Hepatocyte (in vitro differentiated cells): Measurements from ENCODE around the gene IL21R. TPM values are rescaled to one million over a fixed set of nuclear protein-coding genes. Genes with fewer than 3 reads are reported as not detected.

Experiments
- DNase-seq: peaks from one replicate; pipeline ENCODE4 v3.0.0-alpha.2; 2016; ENCODE audit warnings: low spot score
- H2AFZ ChIP-seq: fragments of 200-600 bp; sonication (generic); 2 replicates; pipeline ENCODE4 v1.6.0; 2016; ENCODE audit warnings: antibody characterized with exemption, mild to moderate bottlenecking
- H3K27ac ChIP-seq: fragments of 200-600 bp; sonication (generic); 2 replicates; pipeline ENCODE4 v1.5.1; 2016; ENCODE audit warnings: mild to moderate bottlenecking
- H3K27me3 ChIP-seq: fragments of 200-600 bp; sonication (generic); 2 replicates; pipeline ENCODE4 v1.6.1; 2016
- H3K36me3 ChIP-seq: fragments of 200-600 bp; sonication (generic); replicated peaks from 2 replicates; pipeline ENCODE4 v1.5.1; 2016; ENCODE audit warnings: low read depth; ENCODE audit not compliant: insufficient read depth
- H3K4me1 ChIP-seq: fragments of 200-600 bp; sonication (generic); 2 replicates; pipeline ENCODE4 v1.5.1; 2016; ENCODE audit warnings: mild to moderate bottlenecking, moderate library complexity; ENCODE audit not compliant: insufficient read depth
- H3K4me2 ChIP-seq: fragments of 200-600 bp; sonication (generic); 2 replicates; pipeline ENCODE4 v1.6.0; 2016
- H3K4me3 ChIP-seq: fragments of 200-600 bp; sonication (generic); 2 replicates; pipeline ENCODE4 v1.5.1; 2016; ENCODE audit warnings: mild to moderate bottlenecking
- H3K79me2 ChIP-seq: fragments of 200-600 bp; sonication (generic); 2 replicates; pipeline ENCODE4 v1.6.0; 2017; ENCODE audit warnings: mild to moderate bottlenecking
- H3K9me2 ChIP-seq: fragments of 200-600 bp; sonication (generic); replicated peaks from 2 replicates; pipeline ENCODE4 v1.6.0; 2017; ENCODE audit warnings: mild to moderate bottlenecking; ENCODE audit not compliant: insufficient read depth
- H3K9me3 ChIP-seq: fragments of 200-600 bp; sonication (generic); 2 replicates; pipeline ENCODE4 v1.5.1; 2016; ENCODE audit warnings: low read depth, mild to moderate bottlenecking
- H4K20me1 ChIP-seq: fragments of 200-600 bp; sonication (generic); 2 replicates; pipeline ENCODE4 v1.6.0; 2016; ENCODE audit warnings: mild to moderate bottlenecking; ENCODE audit not compliant: insufficient read depth, poor library complexity, severe bottlenecking
- CTCF ChIP-seq: fragments of 200-600 bp; sonication (generic); IDR thresholded peaks from 2 replicates; pipeline ENCODE4 v1.5.1; 2016; ENCODE audit warnings: antibody characterized with exemption, mild to moderate bottlenecking; ENCODE audit not compliant: poor library complexity
- EZH2 ChIP-seq: fragments of 200-600 bp; sonication (generic); IDR thresholded peaks from 2 replicates; pipeline ENCODE4 v1.6.1; 2016; ENCODE audit warnings: antibody characterized with exemption, mild to moderate bottlenecking, borderline replicate concordance
- EZH2phosphoT487 ChIP-seq: fragments of 200-600 bp; sonication (generic); IDR thresholded peaks from one replicate; pipeline ENCODE4 v1.6.1; 2018; ENCODE audit warnings: antibody characterized with exemption, mild to moderate bottlenecking, low read depth, moderate library complexity; ENCODE audit not compliant: unreplicated experiment, severe bottlenecking
- WGBS: methylation state at CpG from one replicate; pipeline ENCODE4 v1.1.6; 2016; ENCODE audit warnings: low lambda C conversion rate; ENCODE audit errors: missing lambda C conversion rate; 5-methylcytosine and 5-hydroxymethylcytosine counted together
- polyA plus RNA-seq: library from polyadenylated mRNA; unstranded; fragments of >200 nt; fragmentation: Nextera tagmentation; extraction: Ambion mirVana; gene quantifications from 2 replicates; pipeline ENCODE4 v1.2.1, GENCODE V29; 2016
- total RNA-seq: library from RNA; depleted of rRNA; stranded (reverse); fragments of >200 nt; gene quantifications from 2 replicates; pipeline ENCODE4 v1.2.3, GENCODE V29; 2014

IL21R gene
- total and polyA plus RNA-seq, 2 experiments from 2014 or later, result 0.10 TPM; not detected in 1

- Histone ChIP-seq H4K20me1 (no peaks in the 10 kb centered on the region), H3K79me2 (no peaks in the 10 kb centered on the region), H2AFZ (no peak overlapping the region), H3K36me3 (no peaks in the 10 kb centered on the region), H3K9me3 (no peaks in the 10 kb centered on the region), H3K4me2 (no peak overlapping the region), H3K27ac (no peak overlapping the region), H3K9me2 (no peaks in the 10 kb centered on the region), H3K27me3 (no peaks in the 10 kb centered on the region), H3K4me1 (peaks cover 9% of the 10 kb centered on the region), H3K4me3 (no peak overlapping the region)
- TF ChIP-seq EZH2 (no peak), EZH2phosphoT487 (no peak), CTCF (no peak)
- no peak for DNase-seq
- WGBS, result 97% methylated on average over 21 of the region's 22 CpGs
Measured at GRCh38 chr16:27468941-27469531, 67.1 kb downstream of the IL21R start.

- Histone ChIP-seq H3K79me2 (no peaks in the 10 kb centered on the region), H3K4me1 (peaks cover 2% of the 10 kb centered on the region), H3K9me3 (no peaks in the 10 kb centered on the region), H3K4me3 (no peak overlapping the region), H3K27ac (no peak overlapping the region), H4K20me1 (no peaks in the 10 kb centered on the region), H2AFZ (no peak overlapping the region), H3K9me2 (no peaks in the 10 kb centered on the region), H3K27me3 (no peaks in the 10 kb centered on the region), H3K4me2 (no peak overlapping the region), H3K36me3 (no peaks in the 10 kb centered on the region)
- no peak for DNase-seq
- TF ChIP-seq EZH2 (no peak), EZH2phosphoT487 (no peak), CTCF (no peak)
- 88% methylated on average over 27 of the region's 28 CpGs for WGBS
Measured at GRCh38 chr16:27470567-27471431, 68.8 kb downstream of the IL21R start.

GRCh38 chr16:27471661-27472060 is 69.7 kb downstream of the IL21R start:
- DNase-seq, result no peak
- H3K4me3 ChIP-seq, result no peak overlapping the region
- no peaks in the 10 kb centered on the region for H3K36me3 ChIP-seq
- TF ChIP-seq CTCF (no peak), EZH2phosphoT487 (no peak), EZH2 (no peak)
- no peak overlapping the region for H3K4me2 ChIP-seq
- no peak overlapping the region for H3K27ac ChIP-seq
- H3K4me1 ChIP-seq, result no peaks in the 10 kb centered on the region
- no peaks in the 10 kb centered on the region for H3K9me2 ChIP-seq
- H2AFZ ChIP-seq, result no peak overlapping the region
- no peaks in the 10 kb centered on the region for H3K27me3 ChIP-seq
- no peaks in the 10 kb centered on the region for H4K20me1 ChIP-seq
- no peaks in the 10 kb centered on the region for H3K9me3 ChIP-seq
- WGBS, result 92% methylated on average over 19 of the region's 19 CpGs
- H3K79me2 ChIP-seq, result no peaks in the 10 kb centered on the region
